ENCODE results near the gene STRADB. TPM values are rescaled to one million over a fixed set of nuclear protein-coding genes. Genes with fewer than 3 reads are reported as not detected.
"Not testable (repeated sequence)": the region's sequence is repeated elsewhere in the genome, so short reads cannot be mapped to it uniquely, and the experiment has no call there.

STRADB gene
- total RNA-seq, 4 donors from 2014 or later = 9.3 to 34.9 (median 13.0) TPM

GRCh38 chr2:201419057-201419635 is 32.4 kb upstream of the STRADB start:
- no peaks in the 10 kb centered on the region for H3K9me3 ChIP-seq
- peaks cover 0 to 11% of the 10 kb centered on the region in 2 donors for H3K36me3 ChIP-seq
- H3K4me3 ChIP-seq = no peak overlapping the region
- H3K4me1 ChIP-seq = peaks cover 7 to 75% (median 13%) of the 10 kb centered on the region in 3 donors
- no peak for ATAC-seq
- TF ChIP-seq CTCF (IDR thresholded peaks at IDR 0.05) (no peak), POLR2A (IDR thresholded peaks at IDR 0.05) (no peak), POLR2AphosphoS5 (IDR thresholded peaks at IDR 0.05) (no peak), EP300 (IDR thresholded peaks at IDR 0.05) (no peak)
- 67 to 80% methylated on average over 2 to 3 of the region's 3 CpGs for WGBS, 2 donors (ENCODE audit: low coverage in 1 of 2)
- H3K27me3 ChIP-seq = no peaks in the 10 kb centered on the region
- H3K27ac ChIP-seq = peak overlapping the region in 1 of 4 donors; percentile 16

- 83 to 87% methylated on average over 3 to 4 of the region's 4 CpGs for WGBS, 2 donors (ENCODE audit: low coverage in 1 of 2)
- ATAC-seq = no peak
- Histone ChIP-seq H3K36me3 (peaks cover 0 to 11% of the 10 kb centered on the region in 2 donors), H3K4me3 (no peak overlapping the region), H3K27me3 (no peaks in the 10 kb centered on the region), H3K4me1 (peaks cover 0 to 75% (median 11%) of the 10 kb centered on the region in 3 donors), H3K27ac (peak overlapping the region in 2 of 4 donors; percentile 16 to 55), H3K9me3 (no peaks in the 10 kb centered on the region)
- no peak for TF ChIP-seq POLR2A (IDR thresholded peaks at IDR 0.05)
- TF ChIP-seq EP300 (IDR thresholded peaks at IDR 0.05) = no peak
- TF ChIP-seq CTCF (IDR thresholded peaks at IDR 0.05) = no peak
- TF ChIP-seq POLR2AphosphoS5 (IDR thresholded peaks at IDR 0.05) = no peak
Observed at GRCh38 chr2:201419986-201420385, 31.6 kb upstream of the STRADB start.

GRCh38 chr2:201420442-201421113 is 31.0 kb upstream of the STRADB start:
- H3K4me3 ChIP-seq = no peak overlapping the region
- TF ChIP-seq CTCF (IDR thresholded peaks at IDR 0.05) = no peak
- TF ChIP-seq POLR2A (IDR thresholded peaks at IDR 0.05) = no peak
- no peak for TF ChIP-seq EP300 (IDR thresholded peaks at IDR 0.05)
- peak; percentile 31 for TF ChIP-seq POLR2AphosphoS5 (IDR thresholded peaks at IDR 0.05)

GRCh38 chr2:201425952-201426351 is 25.6 kb upstream of the STRADB start:
- ATAC-seq = no peak
- Histone ChIP-seq H3K27me3 (no peaks in the 10 kb centered on the region), H3K27ac (no peak overlapping the region), H3K4me3 (no peak overlapping the region), H3K9me3 (no peaks in the 10 kb centered on the region), H3K4me1 (peaks cover 0 to 67% (median 3%) of the 10 kb centered on the region in 3 donors), H3K36me3 (no peaks in the 10 kb centered on the region)
- WGBS, 2 donors (ENCODE audit: low coverage in 1 of 2) = 79% methylated on average over 5 of the region's 9 CpGs; no CpG with 5 or more reads in 1 of the 2 donors
- TF ChIP-seq POLR2AphosphoS5 (IDR thresholded peaks at IDR 0.05) (no peak), EP300 (IDR thresholded peaks at IDR 0.05) (no peak), CTCF (IDR thresholded peaks at IDR 0.05) (no peak), POLR2A (IDR thresholded peaks at IDR 0.05) (no peak)

More at GRCh38 chr2:201420442-201421113, 31.0 kb upstream of the STRADB start:
- H3K9me3 ChIP-seq = no peaks in the 10 kb centered on the region
- H3K36me3 ChIP-seq = peaks cover 0 to 11% of the 10 kb centered on the region in 2 donors
- 49 to 68% methylated on average over 3 of the region's 3 CpGs for WGBS, 2 donors (ENCODE audit: low coverage in 1 of 2)
- H3K4me1 ChIP-seq = peaks cover 0 to 75% (median 5%) of the 10 kb centered on the region in 3 donors
- peak; percentile 74 for ATAC-seq
- peak overlapping the region in 2 of 4 donors; percentile 16 to 55 for H3K27ac ChIP-seq
- H3K27me3 ChIP-seq = no peaks in the 10 kb centered on the region

- not testable (repeated sequence) for H3K27me3 ChIP-seq
Observed at GRCh38 chr2:201428366-201428765, 23.2 kb upstream of the STRADB start.

GRCh38 chr2:201429835-201430234 is 21.7 kb upstream of the STRADB start:
- peak overlapping the region in 1 of 4 donors; percentile 10 for H3K27ac ChIP-seq
- peaks cover 13 to 69% (median 17%) of the 10 kb centered on the region in 3 donors for H3K4me1 ChIP-seq
- not testable (repeated sequence) for H3K9me3 ChIP-seq, H3K27me3 ChIP-seq, ATAC-seq, H3K36me3 ChIP-seq, H3K4me3 ChIP-seq
- WGBS, 2 donors (ENCODE audit: low coverage in 1 of 2) = 88 to 100% methylated on average over 2 to 3 of the region's 6 CpGs

More at GRCh38 chr2:201428366-201428765, 23.2 kb upstream of the STRADB start:
- H3K27ac ChIP-seq, H3K9me3 ChIP-seq, H3K4me3 ChIP-seq, H3K36me3 ChIP-seq, ATAC-seq: not testable (repeated sequence)
- H3K4me1 ChIP-seq = peaks cover 13 to 68% (median 14%) of the 10 kb centered on the region in 3 donors

GRCh38 chr2:201430322-201430721 is 21.2 kb upstream of the STRADB start:
- WGBS, 2 donors (ENCODE audit: low coverage in 1 of 2) = 100% methylated on average over 1 to 4 of the region's 12 CpGs
- H3K27me3 ChIP-seq, H3K4me3 ChIP-seq, H3K9me3 ChIP-seq, ATAC-seq, H3K36me3 ChIP-seq: not testable (repeated sequence)
- H3K4me1 ChIP-seq = peaks cover 13 to 69% (median 17%) of the 10 kb centered on the region in 3 donors
- H3K27ac ChIP-seq = peak overlapping the region in 1 of 4 donors; percentile 10

Data from gastroesophageal sphincter (tissue), 4 donors.